Effector memory CD4-positive, alpha-beta T cell (primary cell): Measurements from ENCODE around the gene MARCOL.
"Not testable (repeated sequence)": the region's sequence is repeated elsewhere in the genome, so short reads cannot be mapped to it uniquely, and the experiment has no call there.

Experiments
- DNase-seq, 3 donors: peaks; one replicate each; pipeline ENCODE4 v3.0.0-alpha.2; 2020
- H3K27ac ChIP-seq: 2 replicates; pipeline ENCODE4 v1.7.0; 2013; ENCODE audit warnings: mild to moderate bottlenecking, low read length, moderate library complexity; ENCODE audit not compliant: insufficient read depth, poor library complexity, severe bottlenecking
- H3K27me3 ChIP-seq: replicated peaks from 2 replicates; pipeline ENCODE4 v1.7.0; 2013; ENCODE audit warnings: mild to moderate bottlenecking, low read length; ENCODE audit not compliant: insufficient read depth, control insufficient read depth, poor library complexity, severe bottlenecking
- H3K36me3 ChIP-seq: 2 replicates; pipeline ENCODE4 v1.7.0; 2013; ENCODE audit warnings: mild to moderate bottlenecking, low read length, moderate library complexity; ENCODE audit not compliant: control insufficient read depth, insufficient read depth
- H3K4me1 ChIP-seq: 2 replicates; pipeline ENCODE4 v1.7.0; 2013; ENCODE audit warnings: low read length, mild to moderate bottlenecking; ENCODE audit not compliant: control insufficient read depth, insufficient read depth, poor library complexity, severe bottlenecking
- H3K4me3 ChIP-seq: 2 replicates; pipeline ENCODE4 v1.7.0; 2013; ENCODE audit warnings: low read length, low read depth, mild to moderate bottlenecking; ENCODE audit not compliant: insufficient read depth, poor library complexity, severe bottlenecking
- H3K9me3 ChIP-seq: 2 replicates; pipeline ENCODE4 v1.7.0; 2013; ENCODE audit warnings: mild to moderate bottlenecking, low read length, moderate library complexity; ENCODE audit not compliant: control insufficient read depth

The MARCOL gene

DNA sequence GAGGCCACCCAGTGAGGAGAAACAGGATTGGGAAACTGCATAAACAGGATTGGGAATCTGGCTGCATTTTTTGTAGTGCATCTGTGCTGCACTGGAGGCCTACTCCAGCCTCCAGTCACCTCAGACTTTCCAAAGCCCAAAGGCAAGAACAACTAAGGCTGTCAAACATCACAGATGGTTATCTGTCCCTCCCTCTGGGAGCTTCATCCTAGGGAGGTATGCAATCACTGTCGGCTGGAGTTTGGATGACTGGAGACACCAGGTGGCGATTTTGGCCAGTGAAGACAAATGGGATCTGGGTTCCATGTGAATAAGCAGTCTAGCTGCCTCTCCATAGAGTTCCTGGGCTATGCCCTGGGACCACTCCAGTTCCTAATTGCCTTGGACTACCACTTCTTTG is 21.0 kb downstream of the MARCOL start:
- H3K36me3 ChIP-seq, result no peaks in the 10 kb centered on the region
- no peak overlapping the region for H3K27ac ChIP-seq
- H3K9me3 ChIP-seq, result no peaks in the 10 kb centered on the region
- H3K27me3 ChIP-seq, result no peaks in the 10 kb centered on the region
- no peaks in the 10 kb centered on the region for H3K4me1 ChIP-seq
- DNase-seq, result no peak
- H3K4me3 ChIP-seq, result no peak overlapping the region

DNA sequence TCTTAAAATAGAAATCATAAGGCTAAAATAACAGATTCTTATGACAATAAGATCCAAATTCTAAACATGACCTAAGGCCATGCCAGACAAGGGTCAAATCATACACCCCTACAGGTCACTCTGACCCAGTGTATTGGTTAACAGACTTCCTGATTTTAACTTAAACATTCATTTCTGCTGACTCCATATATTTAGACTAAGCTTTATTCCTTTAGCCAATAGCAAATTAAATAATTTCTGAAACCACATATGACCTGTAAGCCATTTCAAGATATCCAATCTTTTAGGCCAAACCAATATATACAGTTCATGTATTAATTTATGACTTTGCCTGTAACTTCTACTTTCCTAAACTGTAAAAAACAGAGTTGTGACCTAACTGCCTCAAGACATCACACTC is 22.9 kb downstream of the MARCOL start:
- H3K27ac ChIP-seq, result no peak overlapping the region
- no peak for DNase-seq
- H3K9me3 ChIP-seq, result no peaks in the 10 kb centered on the region
- H3K4me3 ChIP-seq, result no peak overlapping the region
- no peaks in the 10 kb centered on the region for H3K4me1 ChIP-seq
- H3K27me3 ChIP-seq, result no peaks in the 10 kb centered on the region
- H3K36me3 ChIP-seq, result no peaks in the 10 kb centered on the region

DNA sequence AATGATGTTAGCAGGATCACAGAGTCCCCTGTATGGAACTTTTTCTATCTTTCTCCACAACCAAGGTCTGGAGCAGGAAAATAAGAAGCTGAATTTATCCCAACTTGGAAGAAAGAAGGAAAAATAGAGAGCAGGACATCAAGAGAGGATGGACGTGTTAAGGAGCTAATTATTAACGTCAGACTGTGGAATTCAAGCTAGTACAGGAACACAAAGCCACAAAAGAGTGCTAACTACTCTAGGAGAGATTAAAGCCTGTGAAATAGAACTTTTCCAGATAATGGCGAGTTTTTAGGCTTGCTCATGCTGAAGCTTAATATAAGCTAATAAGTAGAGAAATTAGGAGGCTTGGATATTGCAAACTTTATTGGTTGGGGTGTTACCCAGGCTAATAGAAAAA is 29.6 kb downstream of the MARCOL start:
- Histone ChIP-seq H3K36me3 (no peaks in the 10 kb centered on the region), H3K27ac (no peak overlapping the region), H3K9me3 (no peaks in the 10 kb centered on the region), H3K4me3 (no peak overlapping the region), H3K27me3 (no peaks in the 10 kb centered on the region), H3K4me1 (no peaks in the 10 kb centered on the region)
- no peak for DNase-seq

DNA sequence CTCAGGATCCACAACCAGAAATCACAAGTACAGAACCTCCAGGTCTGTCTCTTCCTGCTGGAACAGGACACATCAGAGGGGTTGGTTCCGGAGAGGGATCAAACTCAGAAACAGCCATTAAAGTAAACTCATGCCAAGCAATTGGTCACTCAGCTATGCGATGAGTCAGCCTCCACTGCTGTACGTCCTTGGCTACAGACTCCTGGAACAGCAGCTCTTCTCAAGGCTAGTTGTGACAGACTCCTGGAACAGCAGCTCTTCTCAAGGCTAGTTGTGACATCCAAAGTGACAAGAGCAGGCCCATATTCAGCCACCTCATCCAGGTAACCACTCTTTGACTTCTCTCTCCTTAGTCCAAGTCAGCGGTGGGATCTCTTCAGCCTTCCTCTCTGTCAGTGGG is 30.2 kb downstream of the MARCOL start, which contains the start of gene SPINK13:
Gene SPINK13 (plus strand): TSS at position 229 of the 400 bp plus-strand sequence. CDS start 1,279 bp downstream, outside the sequence.
- no peaks in the 10 kb centered on the region for H3K27me3 ChIP-seq
- no peaks in the 10 kb centered on the region for H3K9me3 ChIP-seq
- no peak for DNase-seq
- no peak within 1 kb of the TSS for H3K27ac ChIP-seq
- H3K4me3 ChIP-seq, result no peak within 1 kb of the TSS
- H3K4me1 ChIP-seq, result no peaks in the 10 kb centered on the region
- no peaks in the 10 kb centered on the region for H3K36me3 ChIP-seq

DNA sequence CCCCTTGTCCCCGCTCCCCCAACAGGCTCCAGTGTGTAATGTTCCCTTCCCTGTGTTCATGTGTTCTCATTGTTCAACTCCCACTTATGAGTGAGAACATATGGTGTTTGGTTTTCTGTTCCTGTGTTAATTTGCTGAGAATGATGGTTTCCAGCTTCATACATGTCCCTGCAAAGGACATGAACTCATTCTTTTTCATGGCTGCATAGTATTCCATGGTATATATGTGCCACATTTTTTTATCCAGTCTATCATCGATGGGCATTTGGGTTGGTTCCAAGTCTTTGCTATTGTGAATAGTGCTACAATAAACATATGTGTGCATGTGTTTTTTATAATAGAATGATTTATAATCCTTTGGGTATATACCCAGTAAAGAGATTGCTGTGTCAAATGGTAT is 36.8 kb downstream of the MARCOL start:
- H3K4me1 ChIP-seq, H3K36me3 ChIP-seq, DNase-seq, H3K4me3 ChIP-seq, H3K27me3 ChIP-seq, H3K9me3 ChIP-seq, H3K27ac ChIP-seq: not testable (repeated sequence)

DNA sequence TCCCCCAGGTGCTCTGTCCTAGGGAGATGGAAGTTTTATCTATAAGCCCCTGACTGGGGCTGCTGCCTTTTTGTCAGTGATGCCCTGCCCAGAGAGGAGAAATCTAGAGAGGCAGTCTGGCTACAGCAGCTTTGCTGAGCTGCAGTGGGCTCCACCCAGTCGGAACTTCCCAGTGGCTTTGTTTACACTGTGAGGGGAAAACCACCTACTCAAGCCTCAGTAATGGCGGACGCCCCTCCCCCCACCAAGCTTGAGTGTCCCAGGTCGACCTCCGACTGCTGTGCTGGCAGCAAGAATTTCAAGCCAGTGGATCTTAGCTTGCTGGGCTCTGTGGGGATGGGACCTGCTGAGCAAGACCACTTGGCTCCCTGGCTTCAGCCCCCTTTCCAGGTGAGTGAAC is 42.6 kb downstream of the MARCOL start:
- DNase-seq, H3K4me1 ChIP-seq, H3K27ac ChIP-seq, H3K27me3 ChIP-seq, H3K36me3 ChIP-seq, H3K9me3 ChIP-seq, H3K4me3 ChIP-seq: not testable (repeated sequence)

DNA sequence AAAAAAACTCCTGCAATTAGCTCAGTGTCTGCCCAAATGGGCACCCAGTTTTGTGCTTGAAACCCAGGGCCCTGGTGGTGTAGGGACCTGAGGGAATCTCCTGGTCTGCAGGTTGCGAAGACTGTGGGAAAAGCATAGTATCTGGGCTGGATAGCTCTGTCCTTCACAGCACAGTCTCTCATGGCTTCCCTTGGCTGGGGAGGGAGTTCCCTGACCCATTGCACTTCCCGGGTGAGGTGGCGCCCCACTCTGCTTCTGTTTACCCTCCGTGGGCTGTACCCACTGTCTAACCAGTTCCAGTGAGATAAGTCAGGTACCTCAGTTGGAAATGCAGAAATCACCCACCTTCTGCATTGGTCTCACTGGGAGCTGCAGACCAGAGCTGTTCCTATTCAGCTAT is 43.0 kb downstream of the MARCOL start:
- not testable (repeated sequence) for H3K36me3 ChIP-seq, H3K27ac ChIP-seq, H3K9me3 ChIP-seq, H3K27me3 ChIP-seq, DNase-seq, H3K4me1 ChIP-seq, H3K4me3 ChIP-seq

DNA sequence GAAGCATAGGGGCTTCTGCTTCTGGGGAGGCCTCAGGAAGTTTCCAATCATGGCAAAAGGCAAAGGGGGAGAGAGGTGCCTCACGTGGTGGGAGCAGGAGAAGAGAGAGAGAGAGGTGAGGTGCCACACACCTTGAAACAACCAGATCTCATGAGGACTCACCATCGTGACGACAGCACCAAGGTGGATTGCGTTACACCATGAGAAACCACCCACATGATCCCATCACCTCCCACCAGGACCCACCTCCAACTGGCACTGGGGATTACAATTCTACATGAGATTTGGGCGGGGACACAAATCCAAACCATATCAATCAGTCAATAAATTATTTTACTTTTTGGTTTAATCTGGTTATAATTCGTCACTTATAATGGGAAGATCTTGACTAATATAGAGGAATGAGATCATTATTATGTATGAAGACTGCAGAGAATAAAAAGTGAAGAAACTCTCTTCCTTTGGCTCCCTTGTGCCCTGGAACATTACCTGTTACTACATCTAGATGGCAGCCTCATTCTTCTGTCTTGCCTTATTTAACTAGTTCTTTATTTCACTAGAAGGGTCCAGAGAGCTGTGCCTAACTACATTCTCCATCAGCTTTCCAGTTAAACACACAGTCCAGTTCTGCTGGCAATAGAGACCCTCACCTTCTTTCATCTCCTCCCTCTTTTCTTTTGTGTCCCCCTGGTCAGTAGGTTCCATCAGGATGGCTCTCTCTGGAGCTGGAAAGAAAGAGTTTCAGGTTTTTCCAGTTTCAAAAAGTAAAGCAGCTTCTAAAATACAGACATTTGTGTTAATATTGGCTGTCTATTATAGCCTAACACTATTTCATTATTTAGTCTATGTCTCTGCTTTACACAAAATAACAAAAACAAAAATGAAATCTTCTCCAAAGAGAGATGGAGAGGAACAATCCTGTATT is 52.2 kb downstream of the MARCOL start:
- Histone ChIP-seq H3K27ac (no peak overlapping the region), H3K27me3 (no peaks in the 10 kb centered on the region), H3K36me3 (no peaks in the 10 kb centered on the region), H3K9me3 (no peaks in the 10 kb centered on the region), H3K4me1 (no peaks in the 10 kb centered on the region), H3K4me3 (no peak overlapping the region)
- no peak for DNase-seq
